ENCODE results near the gene HEPH. TPM values are rescaled to one million over a fixed set of nuclear protein-coding genes. Genes with fewer than 3 reads are reported as not detected.

Gene HEPH
- total RNA-seq, 1 donor: 52.8 TPM

DNA sequence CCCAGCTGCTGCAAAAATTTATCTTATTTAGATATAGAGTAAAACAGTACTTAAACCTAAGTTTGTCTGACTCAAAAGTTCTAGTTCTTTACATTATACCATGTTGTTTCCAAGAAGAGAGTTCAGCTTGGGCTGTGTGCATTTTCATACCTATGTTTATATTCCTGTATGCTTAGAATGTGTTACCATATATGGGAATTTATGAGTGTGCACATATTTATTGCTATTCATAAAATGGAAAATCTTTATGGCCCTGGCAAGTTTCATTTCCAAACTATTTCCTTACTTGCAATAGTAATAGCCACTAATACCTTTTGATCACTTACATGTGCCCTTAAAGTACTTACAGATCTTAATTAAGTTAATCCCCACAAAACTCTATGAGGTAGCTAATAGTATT is 2.6 kb downstream of the HEPH start:
- DNase-seq (ENCODE audit: low read depth): no peak
- no peak overlapping the region for H3K4me3 ChIP-seq (ENCODE audit: low read depth, low read length)
- TF ChIP-seq, protein P1, sequence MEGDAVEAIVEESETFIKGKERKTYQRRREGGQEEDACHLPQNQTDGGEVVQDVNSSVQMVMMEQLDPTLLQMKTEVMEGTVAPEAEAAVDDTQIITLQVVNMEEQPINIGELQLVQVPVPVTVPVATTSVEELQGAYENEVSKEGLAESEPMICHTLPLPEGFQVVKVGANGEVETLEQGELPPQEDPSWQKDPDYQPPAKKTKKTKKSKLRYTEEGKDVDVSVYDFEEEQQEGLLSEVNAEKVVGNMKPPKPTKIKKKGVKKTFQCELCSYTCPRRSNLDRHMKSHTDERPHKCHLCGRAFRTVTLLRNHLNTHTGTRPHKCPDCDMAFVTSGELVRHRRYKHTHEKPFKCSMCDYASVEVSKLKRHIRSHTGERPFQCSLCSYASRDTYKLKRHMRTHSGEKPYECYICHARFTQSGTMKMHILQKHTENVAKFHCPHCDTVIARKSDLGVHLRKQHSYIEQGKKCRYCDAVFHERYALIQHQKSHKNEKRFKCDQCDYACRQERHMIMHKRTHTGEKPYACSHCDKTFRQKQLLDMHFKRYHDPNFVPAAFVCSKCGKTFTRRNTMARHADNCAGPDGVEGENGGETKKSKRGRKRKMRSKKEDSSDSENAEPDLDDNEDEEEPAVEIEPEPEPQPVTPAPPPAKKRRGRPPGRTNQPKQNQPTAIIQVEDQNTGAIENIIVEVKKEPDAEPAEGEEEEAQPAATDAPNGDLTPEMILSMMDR (IDR thresholded peaks at IDR 0.05; ENCODE audit: insufficient read depth, low read length): no peak

DNA sequence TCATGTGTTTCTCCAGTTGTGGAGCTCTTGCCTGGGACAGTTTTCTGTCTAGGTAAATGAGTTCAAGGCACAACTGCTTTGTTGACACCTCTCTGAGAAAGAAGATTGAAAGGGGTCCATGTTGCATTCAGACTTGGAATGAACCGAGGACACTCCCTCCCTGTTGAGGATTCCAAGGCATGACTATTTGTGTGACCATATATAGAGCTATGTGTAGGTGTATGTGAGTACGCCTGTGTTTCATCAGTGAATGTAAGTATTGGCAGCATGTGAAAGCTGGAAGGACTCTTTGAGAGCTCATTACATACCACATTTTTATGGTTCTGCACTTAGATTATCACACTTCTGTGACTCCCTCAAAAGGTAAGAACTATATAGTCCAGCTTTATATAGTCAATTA is 3.4 kb downstream of the HEPH start:
- TF ChIP-seq, protein P1 (IDR thresholded peaks at IDR 0.05; ENCODE audit: insufficient read depth, low read length): no peak
- peak; percentile 25 for DNase-seq (ENCODE audit: low read depth)
- H3K4me3 ChIP-seq (ENCODE audit: low read depth, low read length): no peak overlapping the region

DNA sequence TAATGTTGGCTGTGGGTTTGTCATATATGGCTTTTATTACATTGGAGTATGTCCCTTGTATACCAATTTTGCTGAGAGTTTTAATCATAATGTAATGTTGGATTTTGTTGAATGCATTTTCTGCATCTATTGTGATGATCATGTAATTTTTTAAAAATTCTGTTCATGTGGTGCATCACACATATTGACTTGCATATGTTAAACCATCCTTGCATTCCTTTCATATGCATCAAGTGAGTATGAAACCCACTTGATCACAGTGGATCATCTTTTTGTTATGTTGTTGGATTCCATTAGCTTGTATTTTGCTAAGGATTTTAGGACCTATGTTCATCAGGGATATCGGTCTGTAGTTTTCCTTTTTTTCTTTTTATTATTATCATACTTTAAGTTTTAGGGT is 12.1 kb downstream of the HEPH start:
- no peak overlapping the region for H3K4me3 ChIP-seq (ENCODE audit: low read depth, low read length)
- DNase-seq (ENCODE audit: low read depth): peak; percentile 2
- TF ChIP-seq, protein P1 (IDR thresholded peaks at IDR 0.05; ENCODE audit: insufficient read depth, low read length): no peak

DNA sequence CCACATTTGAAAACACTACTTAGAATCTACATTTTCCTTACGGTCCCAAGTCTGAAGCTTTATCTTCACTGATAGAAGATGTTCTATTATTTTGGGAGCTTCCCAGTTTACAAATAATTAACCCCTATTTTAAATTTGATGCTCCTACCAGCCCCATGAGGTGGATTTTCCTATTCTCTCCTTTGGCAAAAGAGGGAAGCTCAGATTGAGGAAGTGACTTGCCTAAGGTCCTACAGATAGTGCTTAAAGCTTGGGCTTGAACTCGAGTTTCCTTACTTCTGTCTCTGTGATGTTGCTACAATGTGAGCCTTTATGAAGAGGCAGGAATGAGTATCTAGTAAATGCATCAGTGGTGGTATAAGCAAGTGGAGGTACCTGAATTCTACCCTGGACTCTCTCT is 27.5 kb downstream of the HEPH start:
- DNase-seq (ENCODE audit: low read depth): no peak
- TF ChIP-seq, protein P1 (IDR thresholded peaks at IDR 0.05; ENCODE audit: insufficient read depth, low read length): no peak
- H3K4me3 ChIP-seq (ENCODE audit: low read depth, low read length): no peak overlapping the region

DNA sequence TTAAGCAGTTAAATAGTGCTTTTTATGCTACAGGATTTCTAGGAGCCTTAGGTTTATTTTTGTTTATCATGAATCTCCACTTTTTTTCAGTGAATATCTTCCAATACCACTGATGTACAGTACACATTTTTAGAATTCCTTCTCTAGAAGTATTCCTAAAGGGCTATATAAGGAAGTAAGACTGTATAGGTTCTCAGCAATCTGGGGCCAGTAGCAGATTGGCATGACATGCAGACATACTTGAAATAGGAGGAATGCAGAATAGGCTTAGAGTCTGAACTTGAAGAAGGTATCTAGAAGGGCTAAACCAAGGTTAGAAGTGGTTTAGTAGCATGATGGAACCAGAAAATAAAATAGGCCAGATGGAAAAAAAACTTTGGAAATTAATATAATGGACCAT is 29.8 kb downstream of the HEPH start:
- no peak overlapping the region for H3K4me3 ChIP-seq (ENCODE audit: low read depth, low read length)
- no peak for DNase-seq (ENCODE audit: low read depth)
- TF ChIP-seq, protein P1 (IDR thresholded peaks at IDR 0.05; ENCODE audit: insufficient read depth, low read length): no peak

DNA sequence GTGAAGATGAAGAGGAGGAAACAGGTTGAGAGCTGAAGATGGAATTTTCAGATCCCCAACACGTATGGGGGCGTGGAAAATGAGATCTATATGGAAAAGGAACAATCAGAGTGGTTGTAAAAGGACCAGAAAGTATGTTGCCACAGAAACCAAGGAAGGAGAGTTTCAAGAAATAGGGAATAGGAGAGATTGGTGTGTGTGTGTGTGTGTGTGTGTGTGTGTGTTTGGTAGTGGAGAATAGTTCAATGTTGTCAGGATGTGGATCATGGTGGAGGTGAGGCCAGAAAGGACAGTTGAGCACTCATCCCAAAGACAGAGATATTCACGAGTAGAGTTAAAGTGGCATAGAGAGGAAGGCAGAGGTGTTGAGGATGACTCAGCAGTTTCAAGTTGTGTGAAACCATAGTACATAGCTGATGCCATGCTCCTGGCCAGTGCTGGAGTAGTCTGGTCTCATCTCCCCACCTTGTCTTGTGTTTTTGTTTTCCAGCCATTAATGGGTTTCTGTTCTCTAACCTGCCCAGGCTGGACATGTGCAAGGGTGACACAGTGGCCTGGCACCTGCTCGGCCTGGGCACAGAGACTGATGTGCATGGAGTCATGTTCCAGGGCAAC is 36.1 kb downstream of the HEPH start:
- no peak overlapping the region for H3K4me3 ChIP-seq (ENCODE audit: low read depth, low read length)
- peak; percentile 6 for DNase-seq (ENCODE audit: low read depth)
- TF ChIP-seq, protein P1 (IDR thresholded peaks at IDR 0.05; ENCODE audit: insufficient read depth, low read length): no peak

All from fibroblast of the aortic adventitia (primary cell).